OCI-M2 (cell line): ENCODE results near the gene FLII.
"Not testable (repeated sequence)": the region's sequence is repeated elsewhere in the genome, so short reads cannot be mapped to it uniquely, and the experiment has no call there.

Experiments
- DNase-seq: peaks from one replicate; lab custom pipeline; 2025; ENCODE audit not compliant: unreplicated experiment; lab: John Stamatoyannopoulos, UW

The FLII gene

GRCh38 chr17:18258356-18259038, at the start of gene FLII:
TSS of gene FLII (minus strand) at chr17:18258738. CDS start at chr17:18258690, 48 bp downstream.
- no peak for DNase-seq

- DNase-seq = not testable (repeated sequence)
Measured at GRCh38 chr17:18303206-18303605, 44.7 kb upstream of the FLII start.

GRCh38 chr17:18300725-18301480, 42.4 kb upstream of the FLII start:
- no peak for DNase-seq

DNA sequence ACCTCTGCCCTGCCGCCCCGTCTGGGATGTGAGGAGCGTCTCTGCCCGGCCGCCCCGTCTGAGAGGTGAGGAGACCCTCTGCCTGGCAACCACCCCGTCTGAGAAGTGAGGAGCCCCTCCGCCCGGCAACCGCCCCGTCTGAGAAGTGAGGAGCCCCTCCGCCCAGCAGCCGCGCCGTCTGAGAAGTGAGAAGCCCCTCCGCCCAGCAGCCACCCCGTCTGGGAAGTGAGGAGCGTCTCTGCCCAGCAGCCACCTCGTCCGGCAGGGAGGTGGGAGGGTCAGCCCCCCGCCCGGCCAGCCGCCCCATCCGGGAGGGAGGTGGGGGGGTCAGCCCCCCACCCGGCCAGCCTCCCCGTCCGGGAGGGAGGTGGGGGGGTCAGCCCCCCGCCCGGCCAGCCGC, 39.5 kb upstream of the FLII start:
- DNase-seq = not testable (repeated sequence)

- no peak for DNase-seq
Measured at GRCh38 chr17:18291718-18292540, 33.4 kb upstream of the FLII start.

DNA sequence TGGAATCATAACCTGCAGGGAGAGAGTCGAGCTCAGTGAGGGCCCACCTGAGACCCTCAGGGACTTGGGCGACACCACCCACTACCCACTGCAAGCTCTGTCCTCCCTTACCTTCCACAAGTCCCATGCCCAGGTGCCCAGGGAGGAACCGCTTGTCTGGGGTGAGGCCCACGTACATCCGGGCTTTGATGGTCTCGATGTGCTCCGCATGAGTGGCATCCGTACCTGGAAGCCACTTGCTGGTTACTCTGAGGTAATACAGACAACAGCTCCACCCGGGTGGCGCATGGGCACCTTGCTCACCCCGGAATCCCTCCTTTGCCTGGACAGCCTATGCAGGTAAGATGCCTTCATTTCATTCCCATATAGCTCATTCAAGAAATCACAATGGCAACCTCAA, 26.8 kb upstream of the FLII start:
- DNase-seq = no peak

DNA sequence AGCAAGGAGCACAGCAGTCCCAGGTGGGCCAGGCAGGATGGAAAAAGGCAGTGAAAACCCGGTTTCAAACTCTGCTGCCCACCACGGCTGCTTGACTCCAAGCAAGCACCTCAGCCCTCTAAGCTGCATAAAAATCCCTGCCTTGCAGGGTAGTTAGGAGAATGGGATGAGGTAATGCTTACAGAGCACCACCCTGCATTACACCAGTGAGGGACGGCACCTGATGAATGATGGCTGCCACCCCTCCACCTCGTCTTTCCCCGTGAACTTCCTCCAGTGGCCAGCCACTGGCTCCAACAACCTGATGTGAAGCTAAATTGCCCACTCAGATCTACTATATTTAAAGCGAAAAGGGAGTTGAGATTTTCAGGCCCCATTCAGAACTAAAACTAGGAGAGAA, 23.2 kb upstream of the FLII start:
- no peak for DNase-seq

GRCh38 chr17:18280766-18281371, 22.3 kb upstream of the FLII start:
- DNase-seq = no peak

DNA sequence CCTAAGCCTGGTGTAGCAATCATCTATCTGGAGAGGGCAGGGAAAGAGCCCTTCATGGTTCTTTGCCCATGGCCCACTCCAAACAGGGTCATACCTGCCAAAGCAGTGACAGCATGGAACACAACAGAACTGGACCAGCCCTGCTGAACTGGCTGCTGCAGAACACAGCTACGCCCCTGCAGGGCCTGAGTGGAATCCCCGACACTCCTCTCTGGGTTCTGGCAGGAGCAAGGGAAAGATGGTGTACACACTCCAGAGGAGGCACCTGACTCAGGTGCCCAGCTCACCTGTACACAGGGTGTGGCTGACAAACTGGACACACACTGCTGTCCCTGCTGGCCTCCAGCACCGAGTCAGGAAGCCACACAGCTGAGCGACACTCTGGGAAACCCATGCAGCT, 21.7 kb upstream of the FLII start:
- no peak for DNase-seq

GRCh38 chr17:18278867-18279266, 20.3 kb upstream of the FLII start:
- DNase-seq = no peak

- DNase-seq = no peak
Measured at GRCh38 chr17:18277076-18277475, 18.5 kb upstream of the FLII start.

DNA sequence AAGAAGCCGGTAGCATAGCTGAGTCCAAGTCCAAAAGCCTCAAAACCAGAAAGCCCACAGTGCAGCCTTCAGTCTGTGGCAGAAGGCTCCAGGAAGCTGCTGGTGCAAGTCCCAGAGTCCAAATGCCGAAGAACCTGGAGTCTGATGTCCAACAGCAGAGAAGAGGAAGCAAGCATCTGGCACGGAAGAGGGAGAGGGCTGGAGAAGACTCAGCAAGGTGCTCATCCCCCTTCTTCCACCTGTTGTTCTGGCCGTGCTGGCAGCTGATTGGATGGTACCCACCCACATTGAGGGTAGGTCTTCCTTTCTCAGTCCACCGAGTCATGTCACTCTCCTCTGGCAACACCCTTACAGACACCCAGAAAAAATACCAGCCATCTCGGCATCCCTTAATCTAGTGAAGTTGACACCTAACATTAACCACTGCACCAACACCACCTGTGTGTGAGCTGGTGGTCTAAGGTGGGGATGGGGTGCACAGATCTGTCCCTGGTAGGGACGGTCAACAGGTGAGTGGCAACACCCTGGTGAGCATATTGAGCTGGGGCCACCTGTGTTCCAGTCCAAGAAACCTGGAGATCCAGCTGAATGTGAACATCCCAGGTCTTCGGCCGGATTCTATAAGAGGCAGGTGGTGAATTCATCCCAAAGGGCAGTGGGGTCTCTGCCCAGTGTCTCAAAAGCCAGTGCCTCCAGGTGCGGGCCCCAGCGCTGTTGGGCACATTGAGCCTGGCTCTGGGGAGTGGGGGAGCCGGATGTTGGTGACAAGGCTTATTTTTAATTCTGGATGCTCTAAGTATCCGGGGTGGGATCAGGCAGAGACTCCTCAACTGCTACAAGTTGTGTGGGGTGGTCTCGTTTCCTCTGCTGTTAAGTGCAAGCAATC, 11.8 kb upstream of the FLII start:
- no peak for DNase-seq

GRCh38 chr17:18267927-18268711, 9.6 kb upstream of the FLII start:
- DNase-seq = no peak

GRCh38 chr17:18267366-18267765, 8.8 kb upstream of the FLII start:
- DNase-seq = no peak

DNA sequence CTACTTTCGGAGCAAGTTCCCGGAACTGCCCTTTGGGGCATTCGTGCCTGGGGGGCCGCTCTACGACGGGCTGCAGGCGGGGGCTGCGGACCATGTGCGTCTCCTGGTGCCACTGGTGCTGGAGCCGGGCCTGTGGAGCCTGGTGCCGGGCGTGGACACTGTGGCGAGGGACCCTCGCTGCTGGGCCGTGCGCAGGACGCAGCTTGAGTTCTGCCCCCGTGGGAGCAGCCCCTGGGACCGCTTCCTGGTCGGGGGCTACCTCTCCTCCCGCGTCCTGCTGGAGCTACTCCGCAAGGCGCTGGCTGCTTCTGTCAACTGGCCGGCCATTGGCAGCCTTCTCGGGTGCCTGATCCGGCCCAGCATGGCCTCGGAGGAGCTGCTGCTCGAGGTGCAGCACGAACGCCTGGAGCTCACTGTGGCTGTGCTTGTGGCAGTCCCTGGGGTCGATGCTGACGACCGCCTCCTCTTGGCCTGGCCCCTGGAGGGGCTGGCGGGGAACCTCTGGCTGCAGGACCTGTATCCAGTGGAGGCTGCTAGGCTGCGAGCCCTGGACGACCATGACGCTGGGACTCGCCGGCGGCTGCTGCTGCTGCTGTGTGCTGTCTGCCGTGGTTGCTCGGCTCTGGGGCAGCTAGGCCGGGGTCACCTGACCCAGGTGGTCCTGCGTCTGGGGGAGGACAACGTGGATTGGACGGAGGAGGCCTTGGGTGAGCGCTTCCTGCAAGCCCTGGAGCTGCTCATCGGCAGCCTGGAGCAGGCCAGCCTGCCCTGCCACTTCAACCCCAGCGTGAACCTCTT, 5.5 kb upstream of the FLII start:
- no peak for DNase-seq

DNA sequence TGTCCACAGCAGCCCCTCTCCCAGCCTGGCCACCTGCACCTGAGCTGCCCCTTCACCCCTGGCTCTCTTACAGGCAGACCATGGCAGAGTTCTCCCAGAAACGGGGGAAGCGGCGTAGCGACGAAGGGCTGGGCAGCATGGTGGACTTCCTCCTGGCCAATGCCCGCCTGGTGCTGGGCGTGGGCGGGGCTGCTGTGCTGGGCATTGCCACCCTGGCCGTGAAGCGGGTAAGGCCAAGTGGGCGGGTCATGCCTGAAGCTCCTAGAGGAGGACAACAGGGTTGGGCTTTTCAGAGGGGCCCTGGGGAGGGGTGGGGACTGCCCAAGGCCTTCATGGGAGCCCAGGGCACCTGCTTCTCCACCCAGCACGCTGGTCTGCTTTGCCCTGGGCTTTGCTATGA, 4.1 kb upstream of the FLII start:
- DNase-seq = no peak

DNA sequence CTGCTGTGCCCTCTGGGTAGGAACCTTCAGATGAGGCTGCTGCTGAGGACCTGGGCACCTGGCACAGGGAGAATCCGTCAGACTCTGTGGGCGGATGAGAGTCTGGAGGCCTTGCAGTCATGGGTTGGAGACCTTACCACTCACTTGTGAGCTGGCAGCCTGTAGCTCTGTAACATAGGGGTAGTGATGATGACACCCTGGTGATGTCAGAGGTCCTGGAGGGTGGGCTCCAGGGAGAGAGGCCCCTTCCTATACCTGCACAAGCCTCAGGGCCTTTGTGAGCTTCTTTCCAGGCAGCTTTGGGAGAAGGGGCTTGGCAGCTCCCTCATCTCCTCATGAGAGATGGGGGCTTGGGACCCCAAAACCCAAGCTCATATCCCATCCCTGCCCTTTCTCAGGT, 3.6 kb upstream of the FLII start:
- DNase-seq = no peak

GRCh38 chr17:18261659-18262058, 3.1 kb upstream of the FLII start:
- no peak for DNase-seq

DNA sequence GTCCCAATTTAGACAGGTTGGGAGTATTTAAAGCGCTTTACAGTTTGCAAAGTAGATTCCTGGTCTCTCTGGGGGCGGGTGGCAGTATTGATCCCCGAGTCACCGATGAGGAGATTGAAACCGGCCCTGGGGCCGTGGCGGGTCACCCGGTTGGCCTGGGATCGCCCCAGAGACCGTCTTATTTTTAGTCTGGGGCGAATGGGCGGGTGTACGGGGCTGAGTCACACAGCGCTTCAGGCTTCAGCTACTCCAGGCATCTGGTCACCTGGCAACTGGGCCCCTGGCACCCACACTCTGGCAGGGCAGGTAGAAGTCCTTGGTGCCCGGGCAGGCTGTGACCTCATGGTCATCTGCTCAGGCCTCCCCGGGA, 2.6 kb upstream of the FLII start:
- no peak for DNase-seq
